Urinary bladder (tissue), 4 donors: ENCODE data around the gene SLC15A3. TPM values are rescaled to one million over a fixed set of nuclear protein-coding genes. Genes with fewer than 3 reads are reported as not detected.
A peak's percentile ranks its signal among the peaks of the same experiment; 100 is the strongest.

Experiments
- DNase-seq: peaks from one replicate; pipeline ENCODE4 v3.0.0-alpha.2; 2015; ENCODE audit errors: extremely low spot score
- H3K27ac ChIP-seq: one replicate; pipeline ENCODE4 v1.5.1; 2013; ENCODE audit warnings: low read depth, mild to moderate bottlenecking, moderate library complexity
- H3K36me3 ChIP-seq: one replicate; pipeline ENCODE4 v1.6.1; 2013; ENCODE audit warnings: mild to moderate bottlenecking, moderate library complexity; ENCODE audit not compliant: insufficient read depth
- H3K4me1 ChIP-seq: one replicate; pipeline ENCODE4 v1.6.1; 2013; ENCODE audit warnings: mild to moderate bottlenecking, moderate library complexity; ENCODE audit not compliant: insufficient read depth
- H3K4me3 ChIP-seq: one replicate; pipeline ENCODE4 v1.5.1; 2013; ENCODE audit warnings: low read depth, low read length
- WGBS: extraction: QIAGEN DNeasy Blood & Tissue Kit; methylation state at CpG from one replicate; pipeline ENCODE4 v1.1.7; 2013; 5-methylcytosine and 5-hydroxymethylcytosine counted together
- polyA plus RNA-seq: library from polyadenylated mRNA; stranded (reverse); fragments of 200-250 nt; gene quantifications from one replicate; pipeline ENCODE4 v1.2.3, GENCODE V29; 2013
- total RNA-seq: library from RNA; depleted of rRNA; stranded (reverse); fragments of >200 nt; gene quantifications from one replicate; pipeline ENCODE4 v1.2.3, GENCODE V29; 2014
- donor health status: healthy with polysubstance abuse.
- donor health status: healthy.

Gene SLC15A3
- total RNA-seq (12.7 TPM), polyA plus RNA-seq (34.7 TPM)

- 20% methylated on average over 23 of the region's 23 CpGs for WGBS
- DNase-seq, result peak; percentile 28
- no peaks in the 10 kb centered on the region for H3K4me1 ChIP-seq
- peak within 1 kb of the TSS; percentile 48 for H3K4me3 ChIP-seq
- peak within 1 kb of the TSS; percentile 79 for H3K27ac ChIP-seq
- no peaks in the 10 kb centered on the region for H3K36me3 ChIP-seq
These were observed at the start of gene SLC15A3 for GRCh38 chr11:60951904-60952741. SLC15A3 (minus strand) TSS chr11:60952176; CDS start chr11:60951551, 625 bp downstream.

GRCh38 chr11:61000426-61000825 lies 48.5 kb upstream of the SLC15A3 start:
- WGBS, result 86% methylated on average over 11 of the region's 11 CpGs
- H3K4me3 ChIP-seq, result no peak overlapping the region
- no peak for DNase-seq
- H3K4me1 ChIP-seq, result no peaks in the 10 kb centered on the region
- no peaks in the 10 kb centered on the region for H3K36me3 ChIP-seq
- H3K27ac ChIP-seq, result no peak overlapping the region

GRCh38 chr11:60996381-60997138 lies 44.6 kb upstream of the SLC15A3 start:
- Histone ChIP-seq H3K36me3 (no peaks in the 10 kb centered on the region), H3K27ac (no peak overlapping the region), H3K4me1 (no peaks in the 10 kb centered on the region), H3K4me3 (no peak overlapping the region)
- WGBS, result 79% methylated on average over 13 of the region's 13 CpGs
- no peak for DNase-seq

- Histone ChIP-seq H3K4me1 (no peaks in the 10 kb centered on the region), H3K27ac (no peak overlapping the region), H3K4me3 (no peak overlapping the region), H3K36me3 (no peaks in the 10 kb centered on the region)
- 64% methylated on average over 7 of the region's 7 CpGs for WGBS
- no peak for DNase-seq
These were observed 43.8 kb upstream of the SLC15A3 start for GRCh38 chr11:60995798-60996197.

- no peak for DNase-seq
- 73% methylated on average over 7 of the region's 7 CpGs for WGBS
- H3K27ac ChIP-seq, result no peak overlapping the region
- H3K36me3 ChIP-seq, result no peaks in the 10 kb centered on the region
- H3K4me1 ChIP-seq, result no peaks in the 10 kb centered on the region
- H3K4me3 ChIP-seq, result no peak overlapping the region
These were observed 42.6 kb upstream of the SLC15A3 start for GRCh38 chr11:60994541-60995080.

- Histone ChIP-seq H3K36me3 (no peaks in the 10 kb centered on the region), H3K4me1 (no peaks in the 10 kb centered on the region), H3K4me3 (no peak overlapping the region), H3K27ac (no peak overlapping the region)
- 54% methylated on average over 7 of the region's 7 CpGs for WGBS
- DNase-seq, result no peak
These were observed 41.6 kb upstream of the SLC15A3 start for GRCh38 chr11:60993615-60994014.

GRCh38 chr11:60992842-60993409 lies 41.0 kb upstream of the SLC15A3 start:
- peak; percentile 47 for DNase-seq
- H3K27ac ChIP-seq, result no peak overlapping the region
- no peak overlapping the region for H3K4me3 ChIP-seq
- H3K4me1 ChIP-seq, result no peaks in the 10 kb centered on the region
- 21% methylated on average over 5 of the region's 5 CpGs for WGBS
- no peaks in the 10 kb centered on the region for H3K36me3 ChIP-seq

GRCh38 chr11:60991457-60991856 lies 39.5 kb upstream of the SLC15A3 start:
- H3K27ac ChIP-seq, result no peak overlapping the region
- H3K4me1 ChIP-seq, result no peaks in the 10 kb centered on the region
- H3K36me3 ChIP-seq, result no peaks in the 10 kb centered on the region
- no peak for DNase-seq
- H3K4me3 ChIP-seq, result no peak overlapping the region
- WGBS, result 92% methylated on average over 4 of the region's 4 CpGs

GRCh38 chr11:60989093-60989650 lies 37.2 kb upstream of the SLC15A3 start:
- WGBS, result 68% methylated on average over 12 of the region's 12 CpGs
- no peak overlapping the region for H3K27ac ChIP-seq
- no peak for DNase-seq

GRCh38 chr11:60988658-60989057 lies 36.7 kb upstream of the SLC15A3 start:
- no peak for DNase-seq
- no peaks in the 10 kb centered on the region for H3K36me3 ChIP-seq
- no peak overlapping the region for H3K4me3 ChIP-seq
- no peaks in the 10 kb centered on the region for H3K4me1 ChIP-seq
- 56% methylated on average over 2 of the region's 2 CpGs for WGBS
- H3K27ac ChIP-seq, result no peak overlapping the region

More at GRCh38 chr11:60989093-60989650, 37.2 kb upstream of the SLC15A3 start:
- Histone ChIP-seq H3K36me3 (no peaks in the 10 kb centered on the region), H3K4me3 (no peak overlapping the region), H3K4me1 (no peaks in the 10 kb centered on the region)

- Histone ChIP-seq H3K36me3 (no peaks in the 10 kb centered on the region), H3K4me1 (no peaks in the 10 kb centered on the region), H3K4me3 (no peak overlapping the region), H3K27ac (no peak overlapping the region)
- 87% methylated on average over 9 of the region's 9 CpGs for WGBS
- DNase-seq, result no peak
These were observed 35.8 kb upstream of the SLC15A3 start for GRCh38 chr11:60987577-60988277.

GRCh38 chr11:60985991-60986915 lies 34.3 kb upstream of the SLC15A3 start:
- Histone ChIP-seq H3K36me3 (no peaks in the 10 kb centered on the region), H3K4me1 (no peaks in the 10 kb centered on the region), H3K4me3 (no peak overlapping the region), H3K27ac (no peak overlapping the region)
- no peak for DNase-seq
- 76% methylated on average over 17 of the region's 17 CpGs for WGBS
